CD4-positive, alpha-beta T cell treated with Interleukin-12 subunit alpha and Interleukin-12 subunit beta, for 1 hour (primary cell): ENCODE data around the gene ZNF324B.
"Not testable (repeated sequence)": the region's sequence is repeated elsewhere in the genome, so short reads cannot be mapped to it uniquely, and the experiment has no call there.

Experiments used
- DNase-seq: peaks from one replicate; pipeline ENCODE4 v3.0.0-alpha.2; 2020

ZNF324B gene

GRCh38 chr19:58456111-58456510 is 4.7 kb downstream of the ZNF324B start:
- no peak for DNase-seq

GRCh38 chr19:58460039-58460438 is 8.6 kb downstream of the ZNF324B start:
- no peak for DNase-seq

GRCh38 chr19:58466089-58466759 is 14.8 kb downstream of the ZNF324B start:
- DNase-seq, result no peak

- peak; percentile 96 for DNase-seq
Observed at GRCh38 chr19:58466760-58467589, 15.6 kb downstream of the ZNF324B start, which contains the start of gene ZNF324. ZNF324 (plus strand) TSS chr19:58467080; CDS start chr19:58469186, 2,106 bp downstream.

- DNase-seq, result no peak
Observed at GRCh38 chr19:58468216-58468839, 16.9 kb downstream of the ZNF324B start.

- no peak for DNase-seq
Observed at GRCh38 chr19:58469241-58470013, 18.0 kb downstream of the ZNF324B start.

- DNase-seq, result not testable (repeated sequence)
Observed at GRCh38 chr19:58470837-58471543, 19.6 kb downstream of the ZNF324B start.

- no peak for DNase-seq
Observed at GRCh38 chr19:58471736-58472135, 20.3 kb downstream of the ZNF324B start.

GRCh38 chr19:58473775-58474174 is 22.4 kb downstream of the ZNF324B start:
- DNase-seq, result no peak

GRCh38 chr19:58474291-58474996 is 23.0 kb downstream of the ZNF324B start:
- no peak for DNase-seq

GRCh38 chr19:58474997-58475713 is 23.7 kb downstream of the ZNF324B start:
- no peak for DNase-seq

GRCh38 chr19:58475714-58476497 is 24.5 kb downstream of the ZNF324B start, which contains the start of gene ZNF446:
ZNF446 (plus strand) TSS chr19:58476352; CDS start chr19:58477219, 867 bp downstream.
- DNase-seq, result peak; percentile 96

- DNase-seq, result no peak
Observed at GRCh38 chr19:58476498-58477015, 25.1 kb downstream of the ZNF324B start.

GRCh38 chr19:58477130-58477529 is 25.7 kb downstream of the ZNF324B start:
- no peak for DNase-seq

GRCh38 chr19:58477871-58478270 is 26.4 kb downstream of the ZNF324B start:
- DNase-seq, result no peak

GRCh38 chr19:58479303-58479702 is 27.9 kb downstream of the ZNF324B start:
- DNase-seq, result no peak

- DNase-seq, result no peak
Observed at GRCh38 chr19:58479736-58480480, 28.5 kb downstream of the ZNF324B start.

- no peak for DNase-seq
Observed at GRCh38 chr19:58480481-58480830, 29.0 kb downstream of the ZNF324B start.

- DNase-seq, result no peak
Observed at GRCh38 chr19:58480831-58481230, 29.4 kb downstream of the ZNF324B start.
